Stimulated activated naive CD8-positive, alpha-beta T cell treated with anti-CD3 and anti-CD28 coated beads, Interleukin-15, amount 100 ng/mL, for 72 hours (primary cell): Measurements from ENCODE around the gene C12orf57.

ENCODE experiments used
- ATAC-seq: fragments of 150-1000 bp; cut with Tn5 transposase; 2 replicates; pipeline ENCODE4 v1.10.0; 2021; ENCODE audit warnings: mild to moderate bottlenecking, moderate library complexity
- DNase-seq, 2 donors: peaks; one replicate each; pipeline ENCODE4 v3.0.0; 2021 to 2022
- H3K27ac Mint-ChIP-seq, 2 donors: one replicate each; pipeline ENCODE4 v1.8.0; 2022; ENCODE audit warnings: mild to moderate bottlenecking in 2 of 2, mixed read lengths in 2 of 2, moderate library complexity in 2 of 2
- H3K27me3 Mint-ChIP-seq: one replicate; pipeline ENCODE4 v1.8.0; 2022; ENCODE audit warnings: mixed read lengths
- H3K4me1 Mint-ChIP-seq: one replicate; pipeline ENCODE4 v1.8.0; 2022; ENCODE audit warnings: mild to moderate bottlenecking, mixed read lengths
- H3K4me3 Mint-ChIP-seq, 2 donors: one replicate each; pipeline ENCODE4 v1.8.0; 2022; ENCODE audit warnings: mild to moderate bottlenecking in 2 of 2, mixed read lengths in 2 of 2, moderate library complexity in 1 of 2
- H3K9me3 Mint-ChIP-seq, 2 donors: one replicate each; pipeline ENCODE4 v1.8.0; 2022; ENCODE audit warnings: mixed read lengths in 2 of 2

Gene C12orf57

DNA sequence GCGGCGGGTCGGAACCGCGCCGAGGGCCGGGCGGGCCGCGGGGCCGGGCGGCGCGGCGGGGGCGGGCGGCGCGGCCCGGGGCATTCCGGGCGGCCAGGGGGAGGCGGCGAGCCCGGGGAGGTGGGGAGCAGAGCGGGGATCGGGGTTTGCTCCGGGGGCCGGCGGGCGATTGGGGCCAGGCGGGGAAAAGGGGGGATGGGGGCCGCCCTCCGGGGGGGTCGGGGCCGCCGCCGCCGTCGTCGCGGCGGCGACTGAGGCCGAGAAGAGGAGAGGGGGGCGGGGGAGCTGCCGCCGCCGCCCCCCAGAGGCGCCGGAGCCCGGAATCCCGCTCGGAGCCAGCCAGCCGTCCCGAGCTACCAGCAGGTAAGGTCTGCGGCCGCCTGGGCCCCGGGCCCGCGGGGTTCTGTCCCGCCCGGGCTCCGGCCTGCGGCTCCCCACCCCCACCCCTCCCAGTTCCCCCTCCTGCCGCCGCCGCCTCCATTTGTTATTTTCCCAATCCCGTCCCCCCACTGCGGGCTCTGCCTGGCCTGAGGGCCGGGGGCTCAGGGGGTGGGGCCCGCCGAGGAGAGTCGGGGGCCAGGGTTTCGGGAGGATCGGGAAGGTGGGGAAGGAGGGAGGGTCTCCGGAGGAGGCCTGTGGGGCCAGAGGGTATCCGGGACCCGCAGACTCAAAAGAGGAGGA, 15.7 kb upstream of the C12orf57 start:
- DNase-seq = peak in 1 of 2 donors; percentile 19
- peak overlapping the region; percentile 95 to 97 for H3K4me3 Mint-ChIP-seq
- peak overlapping the region; percentile 96 to 97 for H3K27ac Mint-ChIP-seq
- ATAC-seq = peak; percentile 22
- no peaks in the 10 kb centered on the region for H3K27me3 Mint-ChIP-seq
- H3K4me1 Mint-ChIP-seq = peaks cover 82% of the 10 kb centered on the region
- no peaks in the 10 kb centered on the region for H3K9me3 Mint-ChIP-seq

- Mint-ChIP-seq H3K4me1 (peaks cover 84% of the 10 kb centered on the region), H3K27ac (peak overlapping the region; percentile 96 to 97), H3K9me3 (no peaks in the 10 kb centered on the region), H3K27me3 (no peaks in the 10 kb centered on the region), H3K4me3 (peak overlapping the region; percentile 95 to 97)
- no peak for ATAC-seq
- no peak for DNase-seq
Measured at GRCh38 chr12:6928703-6929407, 15.0 kb upstream of the C12orf57 start.

DNA sequence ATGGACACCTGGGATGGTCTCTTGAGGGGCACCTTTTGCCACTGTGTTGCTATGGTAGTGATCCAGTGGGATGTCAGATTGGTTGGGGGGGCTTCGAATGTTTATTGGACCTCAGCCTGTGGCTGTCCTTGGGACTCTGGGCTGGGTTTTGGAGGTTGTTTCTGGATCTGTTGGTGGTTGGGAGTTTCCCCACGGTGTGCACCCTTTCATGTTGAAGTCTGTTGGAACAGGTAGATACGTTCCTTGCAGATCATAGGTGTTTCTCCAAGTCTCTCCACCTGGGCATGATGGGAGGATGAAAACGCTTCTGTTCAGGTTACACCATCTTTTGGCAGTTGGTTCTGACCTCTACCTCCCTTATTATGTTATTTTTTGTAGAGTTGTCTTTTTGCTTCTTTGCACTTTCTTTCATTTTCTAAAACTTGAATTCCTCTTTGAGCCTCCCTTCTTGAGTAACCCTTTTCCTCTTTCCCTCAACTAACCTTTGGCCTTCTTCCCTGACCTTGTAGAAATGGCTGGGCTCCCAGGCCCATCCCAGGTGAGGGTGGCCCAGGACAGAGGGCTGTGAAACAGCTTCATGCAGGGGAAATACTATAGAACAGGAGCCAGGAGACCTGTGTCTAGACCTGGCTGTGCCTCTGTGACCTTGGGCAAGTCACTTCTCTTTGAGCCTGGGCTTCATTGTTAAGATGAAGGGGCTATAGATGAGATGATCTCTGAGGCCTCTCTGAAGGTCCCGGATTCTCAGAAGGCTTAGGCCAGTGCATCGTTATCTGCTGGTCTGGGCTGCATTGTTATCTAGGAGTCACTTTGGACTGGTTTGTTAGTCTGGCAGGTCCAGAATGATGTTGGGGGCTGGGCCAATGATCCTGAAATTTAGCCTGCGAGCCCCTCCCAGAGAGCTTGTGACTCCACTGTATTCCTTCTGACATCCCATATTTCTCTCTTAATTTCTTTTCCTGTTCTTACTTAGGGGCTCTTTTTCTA, 14.1 kb upstream of the C12orf57 start:
- Mint-ChIP-seq H3K4me3 (peak overlapping the region; percentile 59 to 95), H3K4me1 (peaks cover 84% of the 10 kb centered on the region), H3K27ac (peak overlapping the region; percentile 52 to 87), H3K9me3 (no peaks in the 10 kb centered on the region), H3K27me3 (no peaks in the 10 kb centered on the region)
- no peak for ATAC-seq
- DNase-seq = no peak

DNA sequence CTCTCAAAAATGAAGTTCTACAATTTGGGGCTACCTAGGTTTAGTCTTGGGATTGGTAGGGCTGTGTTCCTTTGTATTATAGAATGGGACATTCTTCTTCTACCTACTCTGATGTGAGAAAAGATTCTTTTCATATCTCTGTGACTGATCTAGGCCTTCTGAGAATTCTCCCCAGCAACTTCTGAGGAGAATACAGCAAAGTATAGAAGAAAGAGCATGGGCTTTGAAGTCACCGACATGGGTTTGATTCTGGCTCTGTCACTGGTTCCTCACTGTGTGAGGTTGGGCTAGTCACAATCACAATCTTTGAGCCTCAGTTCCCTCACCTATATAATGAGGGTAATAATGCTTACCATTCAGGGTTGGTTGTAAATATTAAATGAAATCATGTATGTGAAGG, 11.1 kb upstream of the C12orf57 start:
- no peak for ATAC-seq
- H3K4me3 Mint-ChIP-seq = no peak overlapping the region

DNA sequence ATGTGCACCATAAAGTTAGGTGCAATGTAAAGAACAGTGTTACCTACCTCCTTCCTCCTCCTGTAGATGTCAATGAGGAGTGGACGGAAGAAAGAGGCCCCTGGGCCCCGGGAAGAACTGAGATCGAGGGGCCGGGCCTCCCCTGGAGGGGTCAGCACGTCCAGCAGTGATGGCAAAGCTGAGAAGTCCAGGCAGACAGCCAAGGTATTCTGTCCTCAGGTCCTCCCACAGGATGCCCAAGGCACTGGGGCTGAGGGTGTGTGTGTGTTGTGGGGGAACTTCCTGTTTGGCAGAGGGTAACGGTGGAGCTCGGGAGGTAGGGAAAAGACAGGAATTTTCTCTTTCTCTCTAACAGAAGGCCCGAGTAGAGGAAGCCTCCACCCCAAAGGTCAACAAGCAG, 9.7 kb upstream of the C12orf57 start:
- no peaks in the 10 kb centered on the region for H3K9me3 Mint-ChIP-seq
- DNase-seq = no peak
- no peak for ATAC-seq
- peaks cover 89% of the 10 kb centered on the region for H3K4me1 Mint-ChIP-seq
- H3K27ac Mint-ChIP-seq = peak overlapping the region in 1 of 2 donors; percentile 18
- no peak overlapping the region for H3K4me3 Mint-ChIP-seq
- H3K27me3 Mint-ChIP-seq = no peaks in the 10 kb centered on the region

More for the DNA sequence above, 11.1 kb upstream of the C12orf57 start:
- no peak overlapping the region for H3K27ac Mint-ChIP-seq
- peaks cover 84% of the 10 kb centered on the region for H3K4me1 Mint-ChIP-seq
- no peaks in the 10 kb centered on the region for H3K9me3 Mint-ChIP-seq
- H3K27me3 Mint-ChIP-seq = no peaks in the 10 kb centered on the region
- DNase-seq = no peak

DNA sequence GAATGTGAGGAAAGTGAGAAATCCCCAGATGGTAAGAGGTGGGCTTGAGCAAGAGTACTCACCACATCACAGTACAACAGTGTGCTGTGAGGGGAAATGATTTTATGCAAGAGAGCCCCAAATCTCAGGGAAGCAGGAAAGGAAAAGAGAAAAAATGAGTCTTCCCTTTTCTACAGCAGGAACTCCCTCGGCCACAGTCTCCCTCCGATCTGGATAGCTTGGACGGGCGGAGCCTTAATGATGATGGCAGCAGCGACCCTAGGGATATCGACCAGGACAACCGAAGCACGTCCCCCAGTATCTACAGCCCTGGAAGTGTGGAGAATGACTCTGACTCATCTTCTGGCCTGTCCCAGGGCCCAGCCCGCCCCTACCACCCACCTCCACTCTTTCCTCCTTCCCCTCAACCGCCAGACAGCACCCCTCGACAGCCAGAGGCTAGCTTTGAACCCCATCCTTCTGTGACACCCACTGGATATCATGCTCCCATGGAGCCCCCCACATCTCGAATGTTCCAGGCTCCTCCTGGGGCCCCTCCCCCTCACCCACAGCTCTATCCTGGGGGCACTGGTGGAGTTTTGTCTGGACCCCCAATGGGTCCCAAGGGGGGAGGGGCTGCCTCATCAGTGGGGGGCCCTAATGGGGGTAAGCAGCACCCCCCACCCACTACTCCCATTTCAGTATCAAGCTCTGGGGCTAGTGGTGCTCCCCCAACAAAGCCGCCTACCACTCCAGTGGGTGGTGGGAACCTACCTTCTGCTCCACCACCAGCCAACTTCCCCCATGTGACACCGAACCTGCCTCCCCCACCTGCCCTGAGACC, 8.2 kb upstream of the C12orf57 start:
- Mint-ChIP-seq H3K9me3 (no peaks in the 10 kb centered on the region), H3K27me3 (no peaks in the 10 kb centered on the region), H3K27ac (peak overlapping the region; percentile 97 to 98), H3K4me3 (peak overlapping the region; percentile 87 to 96), H3K4me1 (peaks cover 85% of the 10 kb centered on the region)
- DNase-seq (no peak), ATAC-seq (no peak)

DNA sequence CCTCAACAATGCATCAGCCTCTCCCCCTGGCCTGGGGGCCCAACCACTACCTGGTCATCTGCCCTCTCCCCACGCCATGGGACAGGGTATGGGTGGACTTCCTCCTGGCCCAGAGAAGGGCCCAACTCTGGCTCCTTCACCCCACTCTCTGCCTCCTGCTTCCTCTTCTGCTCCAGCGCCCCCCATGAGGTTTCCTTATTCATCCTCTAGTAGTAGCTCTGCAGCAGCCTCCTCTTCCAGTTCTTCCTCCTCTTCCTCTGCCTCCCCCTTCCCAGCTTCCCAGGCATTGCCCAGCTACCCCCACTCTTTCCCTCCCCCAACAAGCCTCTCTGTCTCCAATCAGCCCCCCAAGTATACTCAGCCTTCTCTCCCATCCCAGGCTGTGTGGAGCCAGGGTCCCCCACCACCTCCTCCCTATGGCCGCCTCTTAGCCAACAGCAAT, 7.6 kb upstream of the C12orf57 start:
- no peak for DNase-seq
- Mint-ChIP-seq H3K27ac (peak overlapping the region; percentile 97 to 98), H3K27me3 (no peaks in the 10 kb centered on the region), H3K4me3 (peak overlapping the region; percentile 87 to 96), H3K4me1 (peaks cover 86% of the 10 kb centered on the region), H3K9me3 (no peaks in the 10 kb centered on the region)
- ATAC-seq = no peak

- ATAC-seq = peak; percentile 56
- H3K4me3 Mint-ChIP-seq = peak overlapping the region; percentile 87 to 96
- peak; percentile 55 to 77 for DNase-seq
- H3K27me3 Mint-ChIP-seq = no peaks in the 10 kb centered on the region
- peaks cover 86% of the 10 kb centered on the region for H3K4me1 Mint-ChIP-seq
- H3K9me3 Mint-ChIP-seq = no peaks in the 10 kb centered on the region
- H3K27ac Mint-ChIP-seq = peak overlapping the region; percentile 97 to 98
Measured at GRCh38 chr12:6936636-6937480, 7.0 kb upstream of the C12orf57 start.

GRCh38 chr12:6937481-6938352, 6.1 kb upstream of the C12orf57 start:
- no peaks in the 10 kb centered on the region for H3K27me3 Mint-ChIP-seq
- ATAC-seq = peak; percentile 93
- peak overlapping the region; percentile 97 to 98 for H3K27ac Mint-ChIP-seq
- H3K9me3 Mint-ChIP-seq = no peaks in the 10 kb centered on the region
- peak; percentile 92 to 96 for DNase-seq
- H3K4me3 Mint-ChIP-seq = peak overlapping the region; percentile 87 to 96
- peaks cover 85% of the 10 kb centered on the region for H3K4me1 Mint-ChIP-seq

GRCh38 chr12:6938353-6939190, 5.2 kb upstream of the C12orf57 start:
- H3K27me3 Mint-ChIP-seq = no peaks in the 10 kb centered on the region
- H3K27ac Mint-ChIP-seq = peak overlapping the region; percentile 30 to 86
- peaks cover 85% of the 10 kb centered on the region for H3K4me1 Mint-ChIP-seq
- DNase-seq = peak in 1 of 2 donors; percentile 29
- H3K9me3 Mint-ChIP-seq = no peaks in the 10 kb centered on the region
- ATAC-seq = no peak
- H3K4me3 Mint-ChIP-seq = peak overlapping the region; percentile 87 to 96

DNA sequence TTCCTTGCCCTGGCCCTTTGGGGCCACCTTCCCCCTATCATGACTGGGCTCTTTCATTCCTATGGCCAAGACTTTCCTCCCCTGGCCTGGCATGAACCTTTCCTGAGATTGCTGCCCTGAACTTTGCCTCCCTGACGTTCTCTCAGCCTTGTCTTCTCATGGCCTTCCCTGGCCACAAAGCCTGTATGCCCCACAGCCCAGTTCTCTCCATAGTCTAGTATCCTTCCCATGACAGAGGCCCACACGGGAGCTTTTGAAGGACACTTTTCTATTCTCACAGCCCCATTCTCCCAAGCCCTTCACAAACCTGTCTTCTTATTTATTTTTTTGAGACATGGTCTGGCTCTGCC, 4.7 kb upstream of the C12orf57 start:
- ATAC-seq (no peak), DNase-seq (no peak)
- Mint-ChIP-seq H3K27ac (peak overlapping the region; percentile 4 to 86), H3K27me3 (no peaks in the 10 kb centered on the region), H3K4me3 (peak overlapping the region; percentile 52 to 96), H3K9me3 (no peaks in the 10 kb centered on the region), H3K4me1 (peaks cover 85% of the 10 kb centered on the region)

GRCh38 chr12:6941267-6941666, 2.6 kb upstream of the C12orf57 start:
- no peak for ATAC-seq
- H3K9me3 Mint-ChIP-seq = no peaks in the 10 kb centered on the region
- no peak overlapping the region for H3K27ac Mint-ChIP-seq
- peak overlapping the region in 1 of 2 donors; percentile 45 for H3K4me3 Mint-ChIP-seq
- no peak for DNase-seq
- peaks cover 84% of the 10 kb centered on the region for H3K4me1 Mint-ChIP-seq
- no peaks in the 10 kb centered on the region for H3K27me3 Mint-ChIP-seq
